BLaER1 treated with 17β-estradiol and CSF1 and Interleukin-3, amounts not matched to agents 10 nM and 100 nM (cell line): Measurements from ENCODE around the gene C14orf119.

Experiments used
- H3K27ac ChIP-seq, 11 experiments: shearing (Covaris generic); formaldehyde crosslinking; 2 replicates each; pipeline ENCODE4 v1.8.1; 2022
- H3K27me3 ChIP-seq, 11 experiments: shearing (Covaris generic); formaldehyde crosslinking; 2 replicates each; pipeline ENCODE4 v1.8.1; 2022
- H3K36me3 ChIP-seq, 11 experiments: shearing (Covaris generic); formaldehyde crosslinking; 2 replicates each; pipeline ENCODE4 v1.8.1; 2022
- H3K4me1 ChIP-seq, 10 experiments: shearing (Covaris generic); formaldehyde crosslinking; 2 replicates each; pipeline ENCODE4 v1.8.1; 2022
- H3K4me2 ChIP-seq, 11 experiments: shearing (Covaris generic); formaldehyde crosslinking; 2 replicates each; pipeline ENCODE4 v1.8.1; 2022
- H3K4me3 ChIP-seq, 10 experiments: shearing (Covaris generic); formaldehyde crosslinking; 2 replicates each; pipeline ENCODE4 v1.8.1; 2022
- H3K9ac ChIP-seq, 11 experiments: shearing (Covaris generic); formaldehyde crosslinking; 2 replicates each; pipeline ENCODE4 v1.8.1; 2022
- H3K9me3 ChIP-seq, 11 experiments: shearing (Covaris generic); formaldehyde crosslinking; replicated peaks in 1 of 11; 2 replicates each; pipeline ENCODE4 v1.8.1; 2022
- H4K20me1 ChIP-seq, 11 experiments: shearing (Covaris generic); formaldehyde crosslinking; 2 replicates each; pipeline ENCODE4 v1.8.1; 2022
- Cebpa-rat ChIP-seq, 11 experiments: shearing (Covaris generic); IDR thresholded peaks; 2 replicates each; pipeline ENCODE4 v1.8.1; 2022

The C14orf119 gene

GRCh38 chr14:23114669-23115038 is 19.3 kb downstream of the C14orf119 start:
- Histone ChIP-seq H3K4me2 (peak overlapping the region; percentile 32 to 95 (median 71)), H3K4me1 (peaks cover 38 to 74% (median 57%) of the 10 kb centered on the region in 10 experiments), H3K4me3 (no peak overlapping the region)

GRCh38 chr14:23115039-23115731 is 19.9 kb downstream of the C14orf119 start:
- Histone ChIP-seq H3K4me1 (peaks cover 44 to 79% (median 62%) of the 10 kb centered on the region in 10 experiments), H3K27ac (peak overlapping the region in 9 of 11 experiments; percentile 20 to 57 (median 45); a peak in 17 of 22 replicates), H4K20me1 (no peaks in the 10 kb centered on the region), H3K27me3 (no peaks in the 10 kb centered on the region), H3K9ac (peak overlapping the region in 1 of 11 experiments; percentile 6; a peak in 1 of 22 replicates), H3K4me3 (no peak overlapping the region), H3K36me3 (no peaks in the 10 kb centered on the region), H3K4me2 (peak overlapping the region; percentile 32 to 95 (median 71)), H3K9me3 (no peaks in the 10 kb centered on the region)
- TF ChIP-seq Cebpa-rat (IDR thresholded peaks at IDR 0.05) = peak in 2 of 11 experiments; percentile 19 to 23; a peak in 1 of 22 replicates

More at GRCh38 chr14:23114669-23115038, 19.3 kb downstream of the C14orf119 start:
- Histone ChIP-seq H3K27me3 (no peaks in the 10 kb centered on the region), H4K20me1 (no peaks in the 10 kb centered on the region), H3K9me3 (no peaks in the 10 kb centered on the region), H3K9ac (no peak overlapping the region), H3K36me3 (no peaks in the 10 kb centered on the region), H3K27ac (peak overlapping the region in 8 of 11 experiments; percentile 10 to 57 (median 44); a peak in 14 of 22 replicates)
- TF ChIP-seq Cebpa-rat (IDR thresholded peaks at IDR 0.05) = no peak

DNA sequence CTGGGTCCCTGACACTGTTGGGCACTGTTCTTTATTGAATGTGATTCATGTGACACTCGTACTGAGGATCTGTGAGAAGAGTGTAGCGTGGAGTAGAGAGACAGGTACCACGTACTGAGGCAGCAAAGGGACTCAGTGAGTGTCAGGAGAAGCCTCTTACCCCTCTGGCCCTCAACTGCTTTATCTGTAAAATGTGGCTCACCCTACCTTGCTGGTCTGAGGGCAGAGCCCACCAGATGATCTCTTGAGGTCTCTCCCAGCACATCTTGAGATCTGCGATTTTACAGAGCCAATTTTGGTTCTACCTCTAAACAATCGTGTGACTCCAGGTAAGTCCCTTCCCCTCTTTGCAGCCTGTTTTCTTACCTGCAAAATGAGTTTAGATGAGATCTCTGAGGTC is 20.6 kb downstream of the C14orf119 start:
- H4K20me1 ChIP-seq = no peaks in the 10 kb centered on the region
- peak overlapping the region in 6 of 11 experiments; percentile 20 to 57 (median 46); a peak in 8 of 22 replicates for H3K27ac ChIP-seq
- TF ChIP-seq Cebpa-rat (IDR thresholded peaks at IDR 0.05) = no peak
- H3K4me2 ChIP-seq = peak overlapping the region in 9 of 11 experiments; percentile 40 to 95 (median 71); a peak in 16 of 22 replicates
- peaks cover 51 to 87% (median 69%) of the 10 kb centered on the region in 10 experiments for H3K4me1 ChIP-seq
- H3K27me3 ChIP-seq = no peaks in the 10 kb centered on the region
- peak overlapping the region in 1 of 11 experiments; percentile 6; a peak in 1 of 22 replicates for H3K9ac ChIP-seq
- H3K36me3 ChIP-seq = no peaks in the 10 kb centered on the region
- no peaks in the 10 kb centered on the region for H3K9me3 ChIP-seq
- no peak overlapping the region for H3K4me3 ChIP-seq

GRCh38 chr14:23117371-23118020 is 22.2 kb downstream of the C14orf119 start:
- Histone ChIP-seq H3K27ac (peak overlapping the region in 8 of 11 experiments; percentile 75 to 89 (median 82); a peak in 15 of 22 replicates), H3K9ac (peak overlapping the region in 10 of 11 experiments; percentile 62 to 77 (median 74); a peak in 14 of 22 replicates), H3K4me1 (peaks cover 63 to 99% (median 84%) of the 10 kb centered on the region in 10 experiments), H3K27me3 (no peaks in the 10 kb centered on the region), H3K4me2 (peak overlapping the region; percentile 84 to 99 (median 94)), H3K36me3 (no peaks in the 10 kb centered on the region), H3K4me3 (peak overlapping the region in 4 of 10 experiments; percentile 46 to 64 (median 54); a peak in 4 of 20 replicates), H3K9me3 (no peaks in the 10 kb centered on the region), H4K20me1 (no peaks in the 10 kb centered on the region)
- no peak for TF ChIP-seq Cebpa-rat (IDR thresholded peaks at IDR 0.05)

- no peaks in the 10 kb centered on the region for H3K27me3 ChIP-seq
- H3K9me3 ChIP-seq = no peaks in the 10 kb centered on the region
- no peaks in the 10 kb centered on the region for H4K20me1 ChIP-seq
- peak within 1 kb of the TSS; percentile 62 to 77 (median 73) for H3K9ac ChIP-seq
- H3K4me2 ChIP-seq = peak within 1 kb of the TSS; percentile 84 to 99 (median 94)
- peak within 1 kb of the TSS; percentile 59 to 89 (median 81) for H3K27ac ChIP-seq
- H3K36me3 ChIP-seq = no peaks in the 10 kb centered on the region
- H3K4me1 ChIP-seq = peaks cover 63 to 99% (median 81%) of the 10 kb centered on the region in 10 experiments
- peak within 1 kb of the TSS; percentile 31 to 64 (median 47); a peak in 19 of 20 replicates for H3K4me3 ChIP-seq
- TF ChIP-seq Cebpa-rat (IDR thresholded peaks at IDR 0.05) = no peak
Measured at GRCh38 chr14:23118506-23119362, 23.4 kb downstream of the C14orf119 start, which contains the start of gene CEBPE. Gene CEBPE (minus strand): TSS chr14:23119255. CDS start chr14:23119091, 164 bp downstream.

DNA sequence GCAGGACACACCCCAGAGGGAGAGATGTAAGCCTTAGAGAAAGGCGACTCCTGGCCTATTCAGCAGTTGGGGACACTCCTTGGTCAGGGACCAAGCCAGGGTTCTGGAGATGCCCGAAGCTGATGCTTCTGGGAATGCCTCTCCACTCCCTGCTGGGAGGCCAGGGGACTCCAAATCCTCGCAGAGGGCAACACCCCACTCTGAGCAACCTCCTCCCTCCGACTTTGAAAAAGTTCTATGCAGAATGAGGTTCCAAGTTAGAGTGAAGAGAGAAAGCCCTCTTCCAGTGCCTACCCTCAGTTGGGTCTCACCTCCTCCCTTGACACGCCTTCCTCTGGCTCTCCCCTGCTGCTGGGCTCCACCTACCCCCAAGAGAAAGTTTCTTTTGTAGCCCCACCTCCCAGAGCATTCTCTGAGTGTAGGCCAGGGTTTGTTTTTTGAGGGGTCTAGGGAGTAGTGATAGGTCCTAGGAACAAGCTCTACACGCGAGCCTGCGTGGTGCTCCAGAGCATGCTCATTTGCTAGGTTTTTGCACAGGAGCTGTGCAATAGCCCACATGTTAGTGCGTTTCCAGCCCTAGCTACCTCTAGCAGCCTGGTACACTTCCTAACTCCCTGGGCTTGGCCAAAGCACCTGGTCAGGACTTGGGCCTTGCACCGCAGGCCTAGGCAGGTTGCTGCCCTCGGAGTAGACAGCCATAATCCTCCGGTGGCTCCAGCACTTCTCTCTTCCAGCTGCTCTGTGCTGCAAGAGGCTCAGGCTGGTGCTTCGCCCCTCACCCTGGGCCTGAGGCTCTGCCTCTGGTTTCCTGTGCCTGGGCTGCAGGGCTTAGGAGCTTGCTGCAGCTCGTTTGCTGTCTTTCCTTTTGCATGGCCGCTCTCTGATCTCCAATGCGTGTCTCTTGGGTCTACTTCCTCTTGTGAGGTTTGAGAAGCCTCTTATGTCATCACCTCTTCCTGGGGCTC is 24.3 kb downstream of the C14orf119 start:
- Histone ChIP-seq H3K4me3 (peak overlapping the region in 9 of 10 experiments; percentile 31 to 64 (median 48); a peak in 17 of 20 replicates), H3K27ac (peak overlapping the region; percentile 59 to 89 (median 81); a peak in 21 of 22 replicates), H3K4me2 (peak overlapping the region; percentile 84 to 99 (median 94)), H3K9me3 (no peaks in the 10 kb centered on the region), H3K36me3 (no peaks in the 10 kb centered on the region), H3K4me1 (peaks cover 61 to 99% (median 72%) of the 10 kb centered on the region in 10 experiments), H4K20me1 (no peaks in the 10 kb centered on the region), H3K27me3 (no peaks in the 10 kb centered on the region), H3K9ac (peak overlapping the region; percentile 62 to 77 (median 73); a peak in 21 of 22 replicates)
- 0 out of 22 replicates have a peak, but pooled peaks of 2 of the 11 experiments have one; percentile 17 to 54 for TF ChIP-seq Cebpa-rat (IDR thresholded peaks at IDR 0.05)

DNA sequence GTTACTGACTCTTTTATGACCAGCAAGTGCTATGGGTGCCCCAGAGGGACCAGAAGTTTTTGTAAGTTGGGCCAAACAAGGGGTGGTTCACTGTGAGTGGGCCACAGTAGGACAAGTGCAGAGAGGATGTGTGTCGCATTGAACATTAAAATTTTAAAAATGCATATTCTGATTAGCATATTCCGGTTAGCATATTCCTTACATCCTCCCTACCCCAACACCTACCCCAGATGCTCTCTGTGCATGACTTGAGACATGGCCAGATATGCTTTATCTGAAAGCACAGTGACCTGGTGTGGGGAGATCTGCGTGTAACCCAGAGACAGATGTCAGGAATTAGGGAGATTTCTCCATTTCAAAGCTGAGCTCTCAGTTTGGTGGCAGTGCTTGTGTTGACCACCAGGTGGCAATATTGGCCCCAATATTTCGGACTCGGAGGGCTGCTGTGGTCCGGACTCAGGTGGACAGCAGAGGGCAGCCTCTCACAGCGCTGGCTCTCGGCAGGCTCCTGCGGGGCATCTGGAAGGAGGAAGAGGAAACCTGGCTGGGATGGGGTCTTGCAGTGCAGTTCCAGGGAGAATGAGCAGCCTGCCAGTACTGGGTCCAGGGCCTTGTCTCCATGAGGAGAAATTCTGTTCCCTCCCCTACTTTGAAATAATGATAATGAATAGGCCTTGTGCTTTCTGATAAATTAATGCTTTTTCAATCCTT is 25.4 kb downstream of the C14orf119 start:
- Histone ChIP-seq H3K27me3 (no peaks in the 10 kb centered on the region), H3K4me2 (peak overlapping the region; percentile 84 to 99 (median 94)), H3K9ac (peak overlapping the region; percentile 62 to 77 (median 72); a peak in 21 of 22 replicates), H3K4me1 (peaks cover 50 to 89% (median 62%) of the 10 kb centered on the region in 10 experiments), H3K4me3 (peak overlapping the region in 8 of 10 experiments; percentile 23 to 64 (median 44); a peak in 12 of 20 replicates), H4K20me1 (no peaks in the 10 kb centered on the region), H3K27ac (peak overlapping the region; percentile 59 to 89 (median 81); a peak in 21 of 22 replicates), H3K36me3 (0 out of 22 replicates have a peak, but pooled peaks cover 0 to 2% (median 0%) of the 10 kb centered on the region in 11 experiments), H3K9me3 (no peaks in the 10 kb centered on the region)
- TF ChIP-seq Cebpa-rat (IDR thresholded peaks at IDR 0.05) = no peak; a peak in 1 of 22 replicates
